ENCODE measurements around the gene PLIN4. TPM values are rescaled to one million over a fixed set of nuclear protein-coding genes. Genes with fewer than 3 reads are reported as not detected.

The PLIN4 gene
- total RNA-seq, 1 donor from 2014 or later, result 0.25 TPM

DNA sequence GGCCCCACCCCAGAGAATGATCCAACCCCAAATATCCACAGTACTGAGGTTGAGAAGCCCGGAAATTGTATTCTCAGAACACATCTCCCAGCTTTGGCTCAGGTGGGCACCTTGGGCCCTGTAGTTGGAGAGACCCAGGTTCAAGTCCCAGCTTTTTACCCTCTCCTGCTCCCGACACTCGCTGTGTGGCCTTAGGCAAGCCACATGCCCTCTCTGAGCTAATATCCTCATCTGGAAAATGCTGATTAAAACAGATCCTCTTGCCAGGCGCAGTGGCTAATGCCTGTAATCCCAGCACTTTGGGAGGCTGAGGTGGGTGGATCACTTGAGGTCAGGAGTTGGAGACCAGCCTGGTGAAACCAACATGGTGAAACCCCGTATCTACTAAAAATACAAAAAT lies 2.6 kb downstream of the PLIN4 start:
- Mint-ChIP-seq H3K36me3 (no peaks in the 10 kb centered on the region), H3K4me3 (no peak overlapping the region), H3K27me3 (ENCODE audit: low read depth) (peaks cover 2% of the 10 kb centered on the region), H3K9me3 (no peaks in the 10 kb centered on the region), H3K27ac (no peak overlapping the region), H3K4me1 (peaks cover 4% of the 10 kb centered on the region)
- no peak for DNase-seq (ENCODE audit: low spot score in 2 of 2, unreplicated experiment in 2 of 2)
- no peak for TF ChIP-seq CTCF (IDR thresholded peaks at IDR 0.05; ENCODE audit: unreplicated experiment)

DNA sequence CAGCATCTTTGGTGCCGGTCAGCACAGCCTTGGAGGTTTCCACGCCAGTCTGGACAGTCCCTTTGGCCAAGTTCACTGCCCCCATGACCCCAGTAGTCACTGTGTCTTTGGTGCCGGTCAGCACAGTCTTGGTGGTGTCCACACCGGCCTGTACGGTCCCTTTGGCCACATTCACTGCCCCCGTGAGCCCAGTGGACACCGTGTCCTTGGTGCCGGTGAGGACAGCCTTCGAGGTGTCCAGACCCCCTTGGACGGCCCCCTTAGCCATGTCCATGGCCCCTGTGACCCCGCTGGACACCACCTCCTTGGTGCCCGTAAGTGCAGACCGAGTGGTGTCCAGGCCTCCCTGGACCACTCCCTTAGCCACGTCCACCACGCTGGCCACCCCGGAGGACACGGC lies 5.0 kb downstream of the PLIN4 start:
- Mint-ChIP-seq H3K9me3 (no peaks in the 10 kb centered on the region), H3K27ac (no peak overlapping the region), H3K4me3 (no peak overlapping the region), H3K27me3 (ENCODE audit: low read depth) (peaks cover 2% of the 10 kb centered on the region), H3K4me1 (no peaks in the 10 kb centered on the region), H3K36me3 (no peaks in the 10 kb centered on the region)
- TF ChIP-seq CTCF (IDR thresholded peaks at IDR 0.05; ENCODE audit: unreplicated experiment), result no peak
- no peak for DNase-seq (ENCODE audit: low spot score in 2 of 2, unreplicated experiment in 2 of 2)

DNA sequence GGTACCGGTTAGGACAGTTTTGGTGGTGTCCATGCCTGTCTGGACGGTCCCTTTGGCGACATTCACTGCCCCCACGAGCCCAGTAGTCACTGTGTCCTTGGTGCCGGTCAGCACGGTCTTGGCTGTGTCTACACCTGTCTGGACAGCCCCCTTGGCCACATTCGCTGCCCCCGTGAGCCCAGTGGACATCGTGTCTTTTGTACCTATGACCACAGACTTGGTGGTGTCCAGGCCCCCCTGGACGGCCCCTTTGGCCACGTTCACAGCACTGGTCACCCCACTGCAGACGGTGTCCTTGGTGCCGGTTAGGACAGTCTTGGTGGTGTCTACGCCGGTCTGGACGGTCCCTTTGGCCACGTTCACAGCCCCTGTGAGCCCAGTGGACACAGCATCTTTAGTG lies 6.2 kb downstream of the PLIN4 start:
- TF ChIP-seq CTCF (IDR thresholded peaks at IDR 0.05; ENCODE audit: unreplicated experiment), result no peak

GRCh38 chr19:4511300-4512054 lies 6.8 kb downstream of the PLIN4 start:
- no peak for DNase-seq (ENCODE audit: low spot score in 2 of 2, unreplicated experiment in 2 of 2)
- H3K4me1 Mint-ChIP-seq, result no peaks in the 10 kb centered on the region
- TF ChIP-seq CTCF (IDR thresholded peaks at IDR 0.05; ENCODE audit: unreplicated experiment), result no peak
- H3K27me3 Mint-ChIP-seq (ENCODE audit: low read depth), result peaks cover 2% of the 10 kb centered on the region
- no peak overlapping the region for H3K4me3 Mint-ChIP-seq
- no peaks in the 10 kb centered on the region for H3K9me3 Mint-ChIP-seq
- no peak overlapping the region for H3K27ac Mint-ChIP-seq
- peaks cover 3% of the 10 kb centered on the region for H3K36me3 Mint-ChIP-seq

More for the DNA sequence above, 6.2 kb downstream of the PLIN4 start:
- Mint-ChIP-seq H3K9me3 (no peaks in the 10 kb centered on the region), H3K4me3 (no peak overlapping the region), H3K27me3 (ENCODE audit: low read depth) (peaks cover 2% of the 10 kb centered on the region), H3K36me3 (no peaks in the 10 kb centered on the region), H3K27ac (no peak overlapping the region), H3K4me1 (no peaks in the 10 kb centered on the region)
- no peak for DNase-seq (ENCODE audit: low spot score in 2 of 2, unreplicated experiment in 2 of 2)

GRCh38 chr19:4510435-4511255 lies 7.6 kb downstream of the PLIN4 start:
- no peaks in the 10 kb centered on the region for H3K9me3 Mint-ChIP-seq
- no peak overlapping the region for H3K4me3 Mint-ChIP-seq
- H3K4me1 Mint-ChIP-seq, result no peaks in the 10 kb centered on the region
- TF ChIP-seq CTCF (IDR thresholded peaks at IDR 0.05; ENCODE audit: unreplicated experiment), result no peak
- H3K27ac Mint-ChIP-seq, result no peak overlapping the region
- H3K36me3 Mint-ChIP-seq, result peaks cover 11% of the 10 kb centered on the region
- no peak for DNase-seq (ENCODE audit: low spot score in 2 of 2, unreplicated experiment in 2 of 2)
- H3K27me3 Mint-ChIP-seq (ENCODE audit: low read depth), result no peaks in the 10 kb centered on the region
